GM19193 (cell line): ENCODE data around the gene ARHGAP29.

Experiments
- POLR2A ChIP-seq: IDR thresholded peaks from 4 replicates; pipeline ENCODE4 v1.6.1; 2011; ENCODE audit not compliant: insufficient read depth, insufficient read length; ENCODE audit errors: extremely low read depth

The ARHGAP29 gene

DNA sequence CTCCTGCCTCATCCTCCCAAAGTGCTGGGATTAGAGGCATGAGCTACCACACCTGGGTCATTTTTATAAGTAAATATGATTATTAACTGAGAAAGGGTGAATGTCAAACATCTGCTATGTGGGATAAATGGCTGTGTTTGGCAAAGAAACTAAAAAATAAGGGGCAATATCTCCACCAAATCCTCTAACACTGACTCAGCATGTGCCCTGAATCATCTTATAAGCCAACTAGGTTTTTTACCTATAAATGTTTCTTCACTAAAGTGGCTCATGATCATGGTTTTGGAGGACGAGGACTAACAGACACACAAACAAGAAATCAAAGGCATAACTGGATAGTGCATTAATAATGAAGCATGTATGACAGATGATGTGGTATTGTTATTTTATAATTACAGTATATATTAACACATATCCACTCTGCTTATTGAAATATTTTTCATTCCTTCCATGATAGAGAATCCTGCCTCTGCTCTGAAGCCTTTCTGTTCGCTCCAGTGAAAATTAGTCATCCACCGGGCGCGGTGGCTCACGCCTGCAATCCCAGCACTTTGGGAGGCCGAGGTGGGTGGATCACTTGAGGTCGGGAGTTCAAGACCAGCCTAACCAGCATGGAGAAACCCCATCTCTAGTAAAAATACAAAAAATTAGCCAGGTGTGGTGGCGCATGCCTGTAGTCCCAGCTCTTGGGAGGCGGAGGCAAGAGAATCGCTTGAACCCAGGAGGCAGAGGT, 11.7 kb upstream of the ARHGAP29 start:
- TF ChIP-seq POLR2A = no peak

DNA sequence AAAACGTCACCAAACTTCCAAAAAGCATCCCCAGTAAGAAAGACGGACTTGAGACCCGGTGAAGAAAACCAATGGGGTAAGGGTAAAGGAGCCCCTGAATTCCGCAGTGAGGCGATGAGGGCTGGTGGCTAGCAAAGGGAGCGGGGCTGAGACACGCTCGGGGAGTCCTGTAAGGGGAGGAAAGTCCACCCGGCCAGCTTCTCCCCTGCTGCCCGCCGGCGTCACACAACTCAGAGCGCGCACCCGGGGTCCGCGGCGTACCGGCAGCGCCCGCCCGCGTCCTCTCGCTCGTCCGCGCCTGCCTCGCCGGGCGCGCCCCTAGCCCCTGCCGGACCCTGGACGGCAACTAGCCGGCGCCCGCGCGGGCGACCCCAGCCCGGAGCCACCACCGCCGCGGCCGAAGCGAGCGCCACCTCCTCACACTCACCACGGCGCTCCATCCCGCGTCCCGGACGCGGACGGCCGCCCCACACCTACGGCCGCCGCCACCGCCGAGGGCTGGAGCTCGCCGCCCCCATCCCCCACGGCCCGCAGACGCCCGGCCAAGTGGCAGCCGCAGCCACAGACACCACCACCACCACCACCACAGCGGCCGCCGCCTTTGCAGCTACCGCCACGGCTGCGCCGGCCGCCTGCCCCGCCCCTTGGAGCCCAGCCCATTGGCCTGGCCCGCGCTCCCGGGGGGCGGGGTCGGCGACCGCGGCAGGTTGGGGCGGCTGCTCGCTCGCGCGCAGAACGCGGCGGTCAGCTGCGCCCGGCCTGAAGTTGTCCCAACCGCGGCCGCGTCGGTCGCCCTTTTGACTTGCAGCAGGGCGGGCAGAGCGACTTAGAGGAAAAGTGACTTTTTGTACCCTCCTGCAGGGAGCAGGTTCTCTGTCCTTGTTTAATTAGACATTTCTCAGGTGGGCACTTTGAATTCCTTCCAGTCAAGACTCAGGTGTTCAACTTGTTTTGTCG, 10.0 kb upstream of the ARHGAP29 start:
- no peak for TF ChIP-seq POLR2A

GRCh38 chr1:94246692-94247137, 9.3 kb upstream of the ARHGAP29 start:
- TF ChIP-seq POLR2A = no peak

- TF ChIP-seq POLR2A = no peak
Measured at GRCh38 chr1:94245747-94246438, 8.5 kb upstream of the ARHGAP29 start.

- no peak for TF ChIP-seq POLR2A
Measured at GRCh38 chr1:94244816-94245215, 7.4 kb upstream of the ARHGAP29 start.

DNA sequence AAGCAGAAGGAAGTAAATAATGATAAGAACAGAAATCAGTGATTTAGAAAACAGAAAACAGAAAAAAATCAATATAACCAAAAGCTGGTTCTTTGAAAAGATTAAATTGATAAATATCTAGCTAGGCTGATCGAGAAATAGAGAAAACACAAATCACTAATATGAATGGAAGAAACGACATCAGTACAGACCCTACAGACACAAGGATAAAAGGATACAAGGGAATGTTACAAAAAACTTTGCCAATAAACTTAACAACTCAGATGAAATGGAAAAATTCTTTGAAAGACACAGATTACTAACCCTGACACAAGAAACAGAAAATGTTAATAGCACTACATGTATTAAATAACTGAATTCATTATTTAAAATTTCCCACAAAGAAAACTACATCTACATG, 6.3 kb upstream of the ARHGAP29 start:
- no peak for TF ChIP-seq POLR2A

DNA sequence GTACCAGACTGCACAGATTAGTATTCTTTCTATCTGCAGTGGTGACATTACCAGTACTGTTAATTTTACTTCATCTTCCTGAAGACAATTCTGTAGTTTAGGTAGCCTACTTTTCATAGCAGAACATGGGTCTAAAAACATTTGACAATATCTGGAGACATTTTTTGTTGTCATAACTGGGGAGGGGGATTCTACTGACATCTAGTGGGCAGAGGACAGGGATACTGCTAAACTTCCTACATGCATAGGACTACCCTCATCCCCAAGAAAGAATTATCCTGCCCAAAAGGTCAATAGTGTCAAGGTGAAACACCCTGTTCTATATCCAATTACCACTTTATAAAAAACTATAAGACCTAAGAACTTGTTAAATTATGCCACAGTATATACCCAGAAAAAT, 3.4 kb upstream of the ARHGAP29 start:
- no peak for TF ChIP-seq POLR2A

- no peak for TF ChIP-seq POLR2A
Measured at GRCh38 chr1:94239796-94240195, 2.4 kb upstream of the ARHGAP29 start.

DNA sequence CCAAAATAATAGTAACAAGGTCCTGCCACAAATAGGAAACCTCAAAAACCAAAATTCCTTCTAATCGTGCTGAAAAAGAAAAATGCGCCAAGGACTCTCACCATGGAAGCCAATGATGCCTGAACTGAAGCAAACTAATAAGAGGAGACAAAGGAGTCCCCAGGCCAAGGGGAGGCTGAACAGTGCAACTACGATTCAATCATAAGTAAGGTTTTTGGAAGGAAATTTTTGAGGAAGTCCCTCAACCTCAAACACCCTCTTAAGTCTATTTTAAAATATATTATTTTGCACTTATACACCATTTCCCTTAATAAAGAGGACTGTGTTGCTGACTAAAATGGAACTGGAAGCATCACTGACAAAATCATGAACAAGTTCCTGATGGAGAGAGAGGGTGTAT, 1.7 kb upstream of the ARHGAP29 start:
- no peak for TF ChIP-seq POLR2A

DNA sequence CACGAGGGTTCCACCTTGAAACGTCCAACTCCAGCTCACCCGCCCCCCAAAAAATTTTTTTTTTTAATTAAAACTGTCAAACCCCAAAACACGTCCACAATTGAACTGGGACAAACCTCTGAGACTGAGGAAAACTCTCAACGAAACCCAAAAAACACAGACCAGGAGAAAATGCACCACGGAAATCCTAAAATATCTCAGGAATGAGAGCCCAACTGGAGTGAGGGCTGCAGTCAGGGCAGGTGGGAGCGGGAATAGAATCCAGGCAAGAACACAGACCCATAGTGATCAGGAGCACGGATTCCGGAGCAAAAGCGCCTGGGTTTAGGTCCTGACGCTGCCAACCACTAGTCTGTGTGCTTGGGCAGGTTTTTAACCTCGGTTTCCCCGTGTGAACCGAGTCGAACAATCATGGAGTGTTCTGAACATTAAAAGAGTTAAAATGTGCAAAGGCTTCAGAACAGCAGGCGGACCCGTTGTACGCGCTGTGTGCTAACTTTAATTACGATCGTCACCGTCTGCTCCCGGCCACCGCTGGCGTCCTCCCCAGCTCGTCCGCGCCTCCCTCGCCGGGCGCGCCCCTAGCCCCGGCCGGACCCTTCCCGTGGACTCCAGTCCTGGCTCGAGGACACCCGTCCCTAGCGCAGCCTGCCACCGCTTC, 624 bp downstream of the ARHGAP29 start:
- TF ChIP-seq POLR2A = no peak

GRCh38 chr1:94236013-94236491, 1.3 kb downstream of the ARHGAP29 start:
- no peak for TF ChIP-seq POLR2A

DNA sequence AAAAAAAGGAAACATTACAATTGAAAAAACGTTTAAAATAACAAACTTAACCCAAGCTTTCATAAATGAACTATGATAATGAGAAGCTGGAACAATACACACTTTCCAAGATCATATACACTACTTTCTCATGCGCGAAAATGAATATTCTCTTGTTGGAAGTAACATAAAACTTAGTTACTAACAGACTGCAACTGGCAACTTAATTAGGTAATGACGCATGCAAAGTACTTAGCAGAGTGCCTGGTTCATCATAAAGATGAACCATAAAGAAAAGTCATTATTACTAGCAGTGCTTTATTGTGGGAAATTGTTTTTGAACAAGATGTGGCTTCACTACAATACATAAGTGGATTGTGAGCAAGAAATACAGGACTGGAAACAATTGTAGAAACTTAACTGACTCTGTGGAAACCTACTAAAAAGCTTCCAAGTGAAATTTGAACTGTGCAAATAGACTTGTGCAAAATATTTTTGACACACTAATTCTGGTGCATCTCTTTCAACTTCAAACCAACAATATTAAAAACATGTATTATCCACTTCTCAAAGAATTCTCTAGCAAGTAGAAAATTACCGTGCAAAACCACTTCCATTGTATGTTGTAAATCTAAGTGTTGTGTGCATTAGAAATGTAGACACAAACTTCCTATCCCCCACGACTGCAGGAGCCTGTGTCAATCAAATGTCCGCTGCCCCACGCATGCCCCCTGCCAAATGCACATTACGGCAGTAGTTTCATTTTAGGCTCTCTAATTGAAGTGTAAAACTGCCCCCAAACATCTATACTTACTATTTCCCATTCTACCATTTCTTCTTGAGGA, 2.0 kb downstream of the ARHGAP29 start:
- TF ChIP-seq POLR2A = no peak

DNA sequence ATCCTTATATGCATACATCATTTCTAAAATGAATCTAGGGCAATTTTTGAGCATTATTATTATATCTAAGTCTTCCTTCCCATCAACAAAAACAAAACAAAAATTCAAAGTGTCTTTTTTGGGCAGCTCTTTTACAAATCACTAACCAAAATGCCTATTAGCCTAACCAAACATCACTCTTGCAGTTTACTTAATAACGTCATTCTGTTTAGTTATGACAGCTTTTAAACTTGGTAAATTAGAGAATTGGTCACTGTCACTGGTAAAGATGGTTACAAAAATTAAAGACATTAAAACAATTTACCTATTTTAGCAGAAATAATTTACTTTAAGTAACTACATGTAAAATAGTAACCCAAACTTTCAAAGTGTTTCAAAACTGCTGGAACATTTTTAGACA, 2.8 kb downstream of the ARHGAP29 start:
- no peak for TF ChIP-seq POLR2A

GRCh38 chr1:94231746-94232145, 5.6 kb downstream of the ARHGAP29 start:
- TF ChIP-seq POLR2A = no peak
